GM18498 (cell line): ENCODE measurements around the gene MAEA.
A peak's percentile ranks its signal among the peaks of the same experiment; 100 is the strongest.

Experiments
- ATAC-seq: cut with Tn5 transposase; IDR thresholded peaks from one replicate; pipeline ENCODE4 v1.9.1; 2021; ENCODE audit warnings: mild to moderate bottlenecking, moderate library complexity; ENCODE audit not compliant: unreplicated experiment

MAEA gene

GRCh38 chr4:1289207-1290164 lies at the start of gene MAEA:
Gene MAEA, plus strand, starts transcription at chr4:1289891. Its CDS starts 23 bp downstream, at chr4:1289914.
- ATAC-seq, result peak; percentile 96

DNA sequence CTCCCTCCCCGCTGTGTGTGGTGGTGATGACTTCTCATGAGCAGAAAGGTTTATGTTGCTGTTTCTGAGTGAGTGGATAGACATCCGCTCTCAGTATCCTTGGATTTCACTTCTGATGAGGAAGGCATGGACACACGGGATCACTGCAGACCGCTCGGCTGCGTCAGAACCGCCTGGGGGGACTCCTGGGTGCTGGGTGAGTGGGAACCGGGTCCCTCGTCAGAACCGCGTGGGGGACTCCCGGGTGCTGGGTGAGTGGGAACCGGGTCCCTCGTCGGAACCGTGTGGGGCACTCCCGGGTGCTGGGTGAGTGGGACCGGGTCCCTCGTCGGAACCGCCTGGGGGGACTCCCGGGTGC lies 49.8 kb upstream of the MAEA start:
- ATAC-seq, result no peak

GRCh38 chr4:1240721-1241465 lies 48.8 kb upstream of the MAEA start:
- ATAC-seq, result no peak

DNA sequence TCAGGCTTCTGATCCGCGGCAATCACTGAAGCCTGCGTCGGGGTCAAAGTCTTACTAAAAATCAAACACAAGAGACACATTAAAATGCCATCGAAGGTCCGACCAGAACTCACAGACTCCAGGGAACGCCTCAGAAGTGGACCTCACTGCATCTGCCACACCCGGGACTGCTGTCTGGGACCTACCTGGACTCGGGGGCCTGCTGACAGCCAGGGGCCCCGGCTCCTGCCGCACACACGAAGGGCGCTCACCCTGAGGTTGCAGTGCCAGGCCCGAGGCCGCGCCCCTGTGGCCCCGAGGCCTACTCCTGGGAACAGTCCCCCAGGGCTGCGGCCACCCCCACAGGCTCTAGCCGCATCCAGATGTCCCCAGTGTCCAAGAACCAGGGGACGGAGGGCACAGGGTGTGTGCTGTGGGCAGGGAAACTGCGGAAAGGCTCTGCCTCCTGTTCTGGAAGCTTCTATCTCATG lies 48.2 kb upstream of the MAEA start:
- no peak for ATAC-seq

DNA sequence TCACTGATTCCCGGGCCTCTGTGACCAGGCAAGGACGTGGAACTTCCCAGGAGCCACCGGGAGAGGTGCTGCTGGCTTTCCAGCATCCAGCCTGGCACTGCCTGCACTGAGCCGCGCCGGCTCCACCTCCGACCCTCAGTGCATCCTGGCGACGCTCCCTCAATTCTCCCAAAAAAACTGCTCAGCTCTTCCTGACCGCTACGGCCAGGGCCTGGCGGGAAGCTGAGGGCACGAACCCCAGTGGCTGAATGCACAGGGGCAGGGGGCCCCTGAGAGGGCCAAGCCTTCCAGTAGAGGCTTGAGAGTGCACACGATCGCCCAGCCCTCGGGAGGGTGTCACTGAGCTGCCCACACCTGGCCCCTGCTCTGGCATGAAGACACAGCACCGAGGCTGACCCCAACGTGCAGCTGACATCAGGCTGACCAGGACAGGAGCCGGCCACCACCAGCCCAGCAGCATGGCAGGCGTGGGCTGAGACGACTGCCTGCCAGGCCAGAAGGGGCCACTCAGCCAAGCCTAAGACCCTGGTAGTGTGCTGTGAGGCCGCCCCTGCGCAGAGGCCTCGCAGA lies 47.7 kb upstream of the MAEA start:
- ATAC-seq, result no peak

DNA sequence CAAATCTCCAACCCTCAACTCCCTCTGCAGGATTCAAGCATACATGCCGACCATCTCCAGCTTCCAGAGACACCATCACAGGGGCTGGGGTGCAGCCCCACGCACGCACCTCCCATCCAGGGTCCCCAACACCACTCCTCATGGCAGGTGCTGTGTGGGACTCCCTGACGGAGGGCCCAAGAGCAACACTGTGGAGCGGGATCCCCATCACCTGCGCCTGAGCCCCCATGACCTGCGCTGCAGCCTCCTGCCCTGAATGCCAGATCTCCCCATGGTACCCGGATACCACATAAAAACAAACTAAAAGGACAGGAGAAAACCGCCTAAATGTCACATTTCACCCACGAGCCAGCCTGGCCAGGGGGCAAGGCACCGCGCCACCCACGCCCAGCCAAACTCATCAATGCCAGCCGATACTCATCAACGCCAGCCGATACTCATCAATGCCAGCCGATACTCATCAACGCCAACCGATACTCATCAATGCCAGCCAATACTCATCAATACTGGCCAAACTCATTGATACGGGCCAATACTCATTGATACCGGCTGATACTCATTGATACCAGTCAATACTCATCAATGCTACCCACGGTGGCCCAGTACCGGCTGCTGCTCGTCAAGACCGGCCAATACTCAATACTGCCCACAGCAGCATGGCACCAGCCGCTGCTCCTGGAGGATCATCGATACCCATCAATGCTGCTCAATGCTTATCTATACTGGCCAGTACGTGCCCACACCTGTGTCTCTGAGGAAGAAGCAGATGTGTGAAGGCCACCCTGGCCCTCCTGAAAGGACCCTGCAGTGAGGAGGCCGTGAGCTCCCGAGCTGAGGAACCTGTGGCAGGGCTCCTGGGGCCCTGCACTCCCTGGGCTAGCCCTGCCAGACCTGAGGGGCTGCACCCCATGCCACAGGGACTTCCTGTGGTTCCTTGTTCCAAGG lies 46.9 kb upstream of the MAEA start:
- no peak for ATAC-seq

DNA sequence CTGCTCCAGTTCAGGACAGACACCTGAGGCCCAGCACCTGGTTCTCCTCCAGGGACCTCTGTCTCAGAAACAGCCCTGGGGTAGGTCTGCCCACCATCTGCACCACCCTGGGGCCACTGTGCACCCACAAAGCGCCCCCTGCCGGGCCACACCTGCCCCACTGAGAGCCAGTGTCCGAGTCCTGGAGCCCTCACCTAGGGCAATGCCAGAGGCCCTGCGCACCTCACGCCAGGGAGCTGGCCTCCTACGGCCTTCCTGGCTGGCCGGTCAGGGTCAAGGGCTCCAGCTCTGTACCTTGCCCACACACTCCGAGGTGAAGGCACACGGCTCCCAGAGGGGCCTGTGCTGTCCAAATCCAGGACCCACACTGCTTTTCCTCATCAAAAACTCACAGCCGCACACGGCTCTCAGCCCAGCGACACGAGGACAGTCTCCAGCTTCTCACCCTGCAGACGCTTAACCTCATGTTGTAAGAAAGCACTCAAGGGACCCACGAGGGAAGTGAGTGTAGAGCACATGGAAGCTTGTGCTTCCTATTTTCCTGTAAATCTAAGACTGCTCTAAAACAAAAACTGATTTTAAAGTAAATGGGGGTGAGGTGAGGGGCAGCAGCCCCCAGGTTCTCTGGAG lies 46.1 kb upstream of the MAEA start:
- no peak for ATAC-seq

- no peak for ATAC-seq
Measured at GRCh38 chr4:1244081-1244977, 45.4 kb upstream of the MAEA start.

DNA sequence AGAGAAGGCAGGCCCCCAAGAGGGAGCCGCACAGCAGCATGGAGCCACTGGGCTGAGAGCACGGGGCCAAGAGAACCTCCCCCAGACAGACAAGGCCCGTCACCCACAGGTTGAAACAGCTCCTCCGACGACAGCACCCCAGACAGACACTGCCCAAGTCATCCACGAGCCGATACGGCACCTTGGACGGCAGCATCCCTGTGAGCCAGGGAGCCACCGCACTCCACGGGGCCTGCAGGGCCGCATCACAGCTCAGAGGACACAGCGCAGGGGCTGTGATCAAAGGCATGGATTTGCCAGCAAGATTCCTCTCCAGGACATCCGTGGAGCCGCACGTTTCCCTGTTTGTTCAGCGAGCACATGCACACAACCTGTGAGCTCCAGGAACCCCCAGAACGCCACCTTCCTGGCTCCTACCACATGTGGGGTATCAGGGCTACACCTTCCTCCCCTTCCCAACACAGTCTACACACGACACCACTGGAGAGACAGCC lies 44.7 kb upstream of the MAEA start:
- no peak for ATAC-seq

- no peak for ATAC-seq
Measured at GRCh38 chr4:1245481-1246051, 44.1 kb upstream of the MAEA start.

- ATAC-seq, result no peak
Measured at GRCh38 chr4:1246111-1246881, 43.4 kb upstream of the MAEA start.

DNA sequence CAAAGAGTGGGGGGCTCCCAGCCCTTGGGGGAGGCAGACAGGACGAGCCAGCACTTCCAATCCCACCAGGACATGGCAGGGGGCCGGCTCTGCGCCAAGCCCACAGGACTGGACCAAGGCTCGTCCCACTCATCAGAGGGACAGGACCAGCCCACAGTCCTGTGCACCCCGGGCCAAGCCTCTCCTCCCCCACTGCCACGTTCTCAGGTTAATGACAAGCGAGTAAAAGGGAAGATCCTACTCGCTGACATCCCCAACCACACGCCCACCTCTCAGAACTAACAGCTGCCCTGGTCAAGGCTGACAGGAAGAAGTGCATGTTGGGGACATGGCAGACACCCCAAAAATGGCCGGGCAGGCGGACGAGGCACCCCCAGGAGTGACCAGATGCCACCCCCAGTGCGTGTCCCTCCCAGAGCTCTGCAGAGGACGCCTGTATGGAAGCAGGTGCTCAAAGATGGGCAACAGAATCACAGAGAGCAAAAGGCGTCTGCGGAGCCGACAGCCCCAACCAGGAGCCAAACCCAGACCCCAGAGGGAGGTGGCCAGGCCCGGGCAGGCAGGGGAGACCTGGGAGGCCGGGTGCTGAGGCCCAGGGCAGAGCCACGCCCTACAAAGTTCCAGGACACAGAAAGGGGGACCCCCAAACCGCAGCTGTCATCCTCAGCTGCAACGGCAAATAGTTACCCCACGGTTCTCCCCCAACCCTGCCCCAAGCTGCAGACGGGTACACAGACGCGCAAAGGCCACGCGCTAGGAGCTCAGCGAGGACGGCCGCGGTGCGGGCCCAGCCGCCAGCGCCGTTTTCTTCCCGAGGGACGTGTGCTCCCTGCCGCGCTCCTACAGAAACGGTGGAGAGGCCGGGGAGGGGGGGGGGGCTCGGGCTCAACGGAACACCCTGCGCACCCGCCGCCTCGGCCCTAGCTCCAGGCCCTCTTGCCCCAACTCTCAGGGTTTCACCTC lies 42.5 kb upstream of the MAEA start:
- ATAC-seq, result no peak

DNA sequence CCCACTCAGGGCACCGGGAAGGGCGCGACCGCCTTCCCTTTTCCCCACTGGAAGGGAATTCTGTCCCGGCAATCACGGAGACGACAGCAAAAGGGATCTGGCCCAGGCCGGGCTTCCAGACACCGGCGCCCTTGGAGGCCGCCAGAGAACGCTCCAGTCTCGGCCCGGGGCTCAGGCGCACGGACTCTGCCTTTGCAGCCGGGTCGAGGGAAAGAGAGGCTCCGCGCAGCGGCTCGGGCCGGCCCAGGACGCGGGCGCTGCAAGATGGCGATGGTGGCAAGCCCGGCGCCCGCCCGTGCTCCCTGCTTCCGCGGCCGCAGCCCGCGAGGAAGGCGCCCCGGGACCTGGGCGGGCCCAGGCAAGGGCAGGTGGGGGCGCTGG lies 41.8 kb upstream of the MAEA start:
- ATAC-seq, result no peak

- peak; percentile 52 for ATAC-seq
Measured at GRCh38 chr4:1248245-1249147, 41.2 kb upstream of the MAEA start, which contains the start of gene CTBP1. Gene CTBP1, minus strand, starts transcription at chr4:1249130. Its CDS starts 7,799 bp downstream, at chr4:1241331.

DNA sequence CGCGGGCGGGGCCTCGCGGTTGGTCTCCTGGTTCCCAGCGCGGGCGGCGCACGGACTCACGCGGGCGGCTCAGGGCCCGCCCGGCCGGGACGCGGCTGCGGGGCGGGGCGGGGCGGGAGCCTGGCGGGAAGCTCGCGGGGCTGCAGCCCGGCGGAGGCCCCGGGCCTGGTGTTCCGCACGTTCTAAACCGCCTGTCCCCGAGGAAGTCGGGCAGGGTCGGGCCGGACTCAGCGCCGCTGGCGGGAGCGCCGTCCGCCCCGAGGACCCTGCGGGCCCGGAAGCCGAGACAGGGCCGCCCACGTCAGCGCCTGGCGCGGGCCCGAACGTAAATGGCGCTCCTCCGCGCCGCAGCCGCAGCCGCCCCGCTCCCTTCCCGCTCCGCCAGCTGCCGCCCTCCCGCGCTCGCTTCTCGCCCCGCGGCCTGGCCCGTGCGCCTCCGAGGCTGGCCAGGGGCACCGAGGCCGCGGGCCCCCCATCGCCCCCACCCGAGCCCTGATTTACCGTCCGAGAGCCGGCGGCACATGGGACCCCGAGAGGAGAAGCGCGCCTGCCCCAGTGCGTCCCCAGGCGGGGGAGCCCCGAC lies 40.5 kb upstream of the MAEA start:
- ATAC-seq, result peak; percentile 71
